ENCODE measurements around the gene AHI1. TPM values are rescaled to one million over a fixed set of nuclear protein-coding genes. Genes with fewer than 3 reads are reported as not detected.

AHI1 gene
- total RNA-seq, 1 experiment from 2014 or later, result 8.9 TPM

GRCh38 chr6:135505648-135506047 lies 8.1 kb upstream of the AHI1 start:
- DNase-seq (no peak), ATAC-seq (no peak)
- H3K79me2 ChIP-seq (ENCODE audit: low read length), result no peaks in the 10 kb centered on the region
- no peak overlapping the region for H3K9ac ChIP-seq (ENCODE audit: low read length)
- no peaks in the 10 kb centered on the region for H4K20me1 ChIP-seq (ENCODE audit: low read length)
- no peak overlapping the region for H2AFZ ChIP-seq (ENCODE audit: low read length)
- ChIA-PET POLR2A (ENCODE audit: unreplicated experiment) (no interaction called here), CTCF (no interaction called here)
- no peaks in the 10 kb centered on the region for H3F3A ChIP-seq (ENCODE audit: low read length, unreplicated experiment)
- no peaks in the 10 kb centered on the region for H3K4me1 ChIP-seq (ENCODE audit: insufficient read depth, low read length)
- TF ChIP-seq EZH2phosphoT487 (IDR thresholded peaks at IDR 0.05; ENCODE audit: borderline replicate concordance, low read length) (no peak), CTCF (conservative IDR thresholded peaks at IDR 0.05; ENCODE audit: low read depth, low read length) (no peak), EZH2 (IDR thresholded peaks at IDR 0.05; ENCODE audit: low read length, unreplicated experiment) (no peak)
- intact Hi-C loops (cut with micrococcal nuclease), result loop anchor here (1.0 to 2.0 kb wide), 2 partner anchors 721 to 811 kb away; no protein-coding TSS in a partner anchor
- H3K27ac ChIP-seq (ENCODE audit: low read length), result no peak overlapping the region
- no peak overlapping the region for H3K4me2 ChIP-seq (ENCODE audit: low read length)
- no TSS peak for BruUV-seq (replicated peaks)
- H3K27me3 ChIP-seq (ENCODE audit: low read length), result no peaks in the 10 kb centered on the region
- H3K9me3 ChIP-seq (ENCODE audit: low read length), result no peaks in the 10 kb centered on the region
- H3K36me3 ChIP-seq (ENCODE audit: low read depth, low read length), result no peaks in the 10 kb centered on the region
- H3K4me3 ChIP-seq (ENCODE audit: low read length), result no peak overlapping the region
- H3K9me2 ChIP-seq (replicated peaks; ENCODE audit: low read length), result no peaks in the 10 kb centered on the region

- Histone ChIP-seq H3K27ac (ENCODE audit: low read length) (no peak overlapping the region), H2AFZ (ENCODE audit: low read length) (no peak overlapping the region), H3K9me2 (replicated peaks; ENCODE audit: low read length) (no peaks in the 10 kb centered on the region), H3K4me3 (ENCODE audit: low read length) (no peak overlapping the region), H3K4me1 (ENCODE audit: insufficient read depth, low read length) (no peaks in the 10 kb centered on the region), H3K9me3 (ENCODE audit: low read length) (no peaks in the 10 kb centered on the region), H3K9ac (ENCODE audit: low read length) (no peak overlapping the region), H3F3A (ENCODE audit: low read length, unreplicated experiment) (no peaks in the 10 kb centered on the region), H3K4me2 (ENCODE audit: low read length) (no peak overlapping the region), H3K36me3 (ENCODE audit: low read depth, low read length) (no peaks in the 10 kb centered on the region), H3K27me3 (ENCODE audit: low read length) (no peaks in the 10 kb centered on the region), H4K20me1 (ENCODE audit: low read length) (no peaks in the 10 kb centered on the region), H3K79me2 (ENCODE audit: low read length) (no peaks in the 10 kb centered on the region)
- DNase-seq (no peak), ATAC-seq (no peak)
- ChIA-PET CTCF (no interaction called here), POLR2A (ENCODE audit: unreplicated experiment) (no interaction called here)
- no TSS peak for BruUV-seq (replicated peaks)
- intact Hi-C loops (cut with micrococcal nuclease), result no loop called here
- TF ChIP-seq EZH2 (IDR thresholded peaks at IDR 0.05; ENCODE audit: low read length, unreplicated experiment), result no peak
- no peak for TF ChIP-seq EZH2phosphoT487 (IDR thresholded peaks at IDR 0.05; ENCODE audit: borderline replicate concordance, low read length)
- no peak for TF ChIP-seq CTCF (conservative IDR thresholded peaks at IDR 0.05; ENCODE audit: low read depth, low read length)
Measured at GRCh38 chr6:135505222-135505621, 7.7 kb upstream of the AHI1 start.

- no peaks in the 10 kb centered on the region for H3K9me2 ChIP-seq (replicated peaks; ENCODE audit: low read length)
- POLR2A ChIA-PET (ENCODE audit: unreplicated experiment), result no interaction called here
- CTCF ChIA-PET, result no interaction called here
- H3K27me3 ChIP-seq (ENCODE audit: low read length), result no peaks in the 10 kb centered on the region
- H3K79me2 ChIP-seq (ENCODE audit: low read length), result no peaks in the 10 kb centered on the region
- no peaks in the 10 kb centered on the region for H3K9me3 ChIP-seq (ENCODE audit: low read length)
- H3K4me3 ChIP-seq (ENCODE audit: low read length), result no peak overlapping the region
- BruUV-seq (replicated peaks), result no TSS peak
- H4K20me1 ChIP-seq (ENCODE audit: low read length), result no peaks in the 10 kb centered on the region
- TF ChIP-seq EZH2 (IDR thresholded peaks at IDR 0.05; ENCODE audit: low read length, unreplicated experiment), result no peak
- no peak for TF ChIP-seq CTCF (conservative IDR thresholded peaks at IDR 0.05; ENCODE audit: low read depth, low read length)
- TF ChIP-seq EZH2phosphoT487 (IDR thresholded peaks at IDR 0.05; ENCODE audit: borderline replicate concordance, low read length), result no peak
- no peak overlapping the region for H2AFZ ChIP-seq (ENCODE audit: low read length)
- intact Hi-C loops (cut with micrococcal nuclease), result no loop called here
- H3K9ac ChIP-seq (ENCODE audit: low read length), result no peak overlapping the region
- H3F3A ChIP-seq (ENCODE audit: low read length, unreplicated experiment), result no peaks in the 10 kb centered on the region
- ATAC-seq (no peak), DNase-seq (no peak)
- no peak overlapping the region for H3K4me2 ChIP-seq (ENCODE audit: low read length)
- H3K36me3 ChIP-seq (ENCODE audit: low read depth, low read length), result no peaks in the 10 kb centered on the region
- no peak overlapping the region for H3K27ac ChIP-seq (ENCODE audit: low read length)
- H3K4me1 ChIP-seq (ENCODE audit: insufficient read depth, low read length), result no peaks in the 10 kb centered on the region
Measured at GRCh38 chr6:135504734-135505133, 7.2 kb upstream of the AHI1 start.

Data from PC-3 (cell line).